H1 (cell line): ENCODE measurements around the gene NOC3L. TPM values are rescaled to one million over a fixed set of nuclear protein-coding genes. Genes with fewer than 3 reads are reported as not detected.

ENCODE experiments used
- CTCF ChIA-PET: fragments of 300-600 bp; sonication (Branson Sonifier 250); formaldehyde crosslinking; loops from one replicate; lab custom pipeline; 2021; ENCODE audit not compliant: partially characterized antibody; lab: Charles Lee
- POLR2A ChIA-PET: fragments of 300-600 bp; sonication (Branson Sonifier 250); formaldehyde crosslinking; loops from one replicate; lab custom pipeline; 2021; ENCODE audit warnings: inconsistent platforms; ENCODE audit not compliant: partially characterized antibody; lab: Charles Lee
- DNase-seq, 2 experiments: peaks; one replicate each; pipeline versions ENCODE4 v3.0.0 to v3.0.0-alpha.2; 2010 to 2022; ENCODE audit warnings: low spot score in 2 of 2, low read depth in 1 of 2, mixed read lengths in 1 of 2
- FAIRE-seq: peaks from 2 replicates; lab custom pipeline; 2011; peaks lifted over from hg19 to GRCh38; lab: Jason Lieb, UNC
- H2AFZ ChIP-seq: 2 replicates; pipeline ENCODE4 v1.8.1; 2012; ENCODE audit warnings: low read length, inconsistent platforms
- H2AK5ac ChIP-seq: 2 replicates; pipeline ENCODE4 v1.6.1; 2013; ENCODE audit warnings: low read depth, low read length
- H2BK120ac ChIP-seq: replicated peaks from 2 replicates; pipeline ENCODE3; 2013; ENCODE audit warnings: low read depth, low read length, inconsistent platforms
- H2BK12ac ChIP-seq: 2 replicates; pipeline ENCODE4 v1.6.1; 2013; ENCODE audit warnings: low read depth, low read length
- H2BK15ac ChIP-seq: 2 replicates; pipeline ENCODE4 v1.6.1; 2013; ENCODE audit warnings: low read length
- H2BK20ac ChIP-seq: 2 replicates; pipeline ENCODE4 v1.6.1; 2013; ENCODE audit warnings: low read length
- H2BK5ac ChIP-seq: 2 replicates; pipeline ENCODE4 v1.6.1; 2013; ENCODE audit warnings: low read depth, low read length
- H3K14ac ChIP-seq: 2 replicates; pipeline ENCODE4 v1.6.1; 2013; ENCODE audit warnings: inconsistent platforms; ENCODE audit not compliant: insufficient read length
- H3K18ac ChIP-seq: 2 replicates; pipeline ENCODE4 v1.6.1; 2013; ENCODE audit warnings: low read length; ENCODE audit errors: extremely low read depth
- H3K23ac ChIP-seq: 2 replicates; pipeline ENCODE4 v1.6.1; 2013; ENCODE audit warnings: inconsistent platforms; ENCODE audit not compliant: insufficient read length
- H3K23me2 ChIP-seq: 2 replicates; pipeline ENCODE4 v1.6.1; 2013; ENCODE audit warnings: low read depth, low read length
- H3K27ac ChIP-seq: 2 replicates; pipeline ENCODE4 v1.6.1; 2011; ENCODE audit warnings: low read depth, low read length, inconsistent platforms
- H3K27me3 ChIP-seq, 4 experiments: replicated peaks in 1 of 4; 1 replicate in 1 of 4; 2 replicates in 3 of 4; pipeline versions ENCODE4 v1.6.1 to v1.8.1; 2011 to 2013; ENCODE audit warnings: low read length in 3 of 4, mild to moderate bottlenecking in 3 of 4, inconsistent platforms in 2 of 4, mixed read lengths in 2 of 4, moderate library complexity in 1 of 4; ENCODE audit not compliant: control insufficient read depth in 3 of 4, insufficient read depth in 3 of 4; ENCODE audit errors: extremely low read depth in 1 of 4
- H3K36me3 ChIP-seq, 4 experiments: 2 replicates each; pipeline versions ENCODE4 v1.6.1 to v1.8.1; 2011 to 2013; ENCODE audit warnings: mild to moderate bottlenecking in 4 of 4, low read length in 3 of 4, moderate library complexity in 2 of 4, control low read depth in 1 of 4, inconsistent platforms in 1 of 4; ENCODE audit not compliant: insufficient read depth in 4 of 4, control insufficient read depth in 2 of 4
- H3K4ac ChIP-seq: replicated peaks from 2 replicates; pipeline ENCODE3; 2013; ENCODE audit warnings: low read length, low read depth, mixed read lengths, inconsistent platforms; ENCODE audit not compliant: insufficient read length
- H3K4me1 ChIP-seq, 4 experiments: replicated peaks in 1 of 4; 1 replicate in 1 of 4; 2 replicates in 3 of 4; pipeline versions ENCODE4 v1.6.1 to v1.8.1; 2011 to 2013; ENCODE audit warnings: low read length in 3 of 4, inconsistent platforms in 2 of 4, mixed read lengths in 1 of 4; ENCODE audit not compliant: insufficient read depth in 4 of 4, control insufficient read depth in 3 of 4
- H3K4me2 ChIP-seq, 2 experiments: 2 replicates each; pipeline versions ENCODE4 v1.6.1 to v1.8.1; 2011 to 2013; ENCODE audit warnings: low read depth in 2 of 2, low read length in 2 of 2, control low read depth in 1 of 2, inconsistent platforms in 1 of 2, mild to moderate bottlenecking in 1 of 2; ENCODE audit not compliant: insufficient read depth in 1 of 2
- H3K4me3 ChIP-seq, 4 experiments: fragments of 200-600, 300-600 bp in 1 of 4; sonication (generic), shearing (Covaris generic), sonication (Bioruptor Twin) in 1 of 4; 2 replicates each; pipeline versions ENCODE4 v1.5.1 to v1.8.1; 2011 to 2016; ENCODE audit warnings: low read length in 4 of 4, low read depth in 3 of 4, control low read depth in 2 of 4, inconsistent platforms in 2 of 4, mild to moderate bottlenecking in 2 of 4, mixed read lengths in 1 of 4, moderate library complexity in 1 of 4; ENCODE audit not compliant: insufficient read depth in 2 of 4; ENCODE audit errors: extremely low read depth in 1 of 4
- H3K56ac ChIP-seq: replicated peaks from 2 replicates; pipeline ENCODE3; 2013; ENCODE audit warnings: low read depth, mild to moderate bottlenecking, mixed read lengths, low read length, inconsistent platforms; ENCODE audit not compliant: insufficient read length
- H3K79me1 ChIP-seq: 2 replicates; pipeline ENCODE4 v1.6.1; 2013; ENCODE audit warnings: low read depth, low read length, control low read depth
- H3K79me2 ChIP-seq, 2 experiments: 2 replicates each; pipeline versions ENCODE4 v1.6.1 to v1.8.1; 2012 to 2013; ENCODE audit warnings: low read length in 2 of 2, mild to moderate bottlenecking in 2 of 2, inconsistent platforms in 1 of 2; ENCODE audit not compliant: insufficient read depth in 2 of 2, control insufficient read depth in 1 of 2
- H3K9ac ChIP-seq, 4 experiments: replicated peaks in 1 of 4; 1 replicate in 1 of 4; 2 replicates in 3 of 4; pipeline versions ENCODE4 v1.6.1 to v1.8.1; 2011 to 2013; ENCODE audit warnings: low read depth in 3 of 4, low read length in 3 of 4, control low read depth in 2 of 4, mild to moderate bottlenecking in 2 of 4, moderate library complexity in 2 of 4, inconsistent platforms in 1 of 4; ENCODE audit errors: extremely low read depth in 1 of 4
- H3K9me3 ChIP-seq, 2 experiments: 2 replicates each; pipeline versions ENCODE4 v1.6.1 to v1.8.1; 2012 to 2013; ENCODE audit warnings: mild to moderate bottlenecking in 2 of 2, moderate library complexity in 2 of 2, control low read depth in 1 of 2, inconsistent platforms in 1 of 2, low read depth in 1 of 2, low read length in 1 of 2, mixed read lengths in 1 of 2; ENCODE audit not compliant: insufficient read depth in 2 of 2
- H4K20me1 ChIP-seq, 2 experiments: replicated peaks in 1 of 2; 2 replicates each; pipeline versions ENCODE3 to v1.8.1; 2011 to 2013; ENCODE audit warnings: inconsistent platforms in 2 of 2, low read length in 2 of 2, mild to moderate bottlenecking in 1 of 2; ENCODE audit not compliant: insufficient read depth in 2 of 2, control insufficient read depth in 1 of 2
- H4K5ac ChIP-seq: 2 replicates; pipeline ENCODE4 v1.6.1; 2013; ENCODE audit warnings: low read length, low read depth, mixed read lengths, inconsistent platforms; ENCODE audit not compliant: insufficient read length
- H4K8ac ChIP-seq: 2 replicates; pipeline ENCODE4 v1.8.0; 2013; ENCODE audit warnings: mild to moderate bottlenecking, moderate library complexity, low read length, inconsistent platforms; ENCODE audit not compliant: insufficient read depth; ENCODE audit errors: extremely low read depth
- H4K91ac ChIP-seq: replicated peaks from 2 replicates; pipeline ENCODE3; 2013; ENCODE audit warnings: low read length, mixed read lengths, inconsistent platforms; ENCODE audit not compliant: insufficient read length
- CBX5 ChIP-seq: fragments of 300-800, 300-1000 bp; sonication (generic); IDR thresholded peaks from 2 replicates; pipeline ENCODE4 v1.7.1; 2016; ENCODE audit warnings: antibody characterized with exemption, low read length, low read depth
- EGR1 ChIP-seq: IDR thresholded peaks from 2 replicates; pipeline ENCODE4 v1.6.1; 2011; ENCODE audit warnings: low read depth, low read length, borderline replicate concordance
- EZH2 ChIP-seq: fragments of 200-600 bp; sonication (generic); IDR thresholded peaks from 2 replicates; pipeline ENCODE4 v1.7.1; 2012; ENCODE audit warnings: low read depth, mild to moderate bottlenecking, moderate library complexity, low read length, inconsistent platforms; ENCODE audit not compliant: severe bottlenecking
- HDAC6 ChIP-seq: IDR thresholded peaks from one replicate; pipeline ENCODE4 v1.7.1; 2012; ENCODE audit warnings: low read depth, mild to moderate bottlenecking, inconsistent platforms, low read length, moderate library complexity
- RAD21 ChIP-seq, 2 experiments: IDR thresholded peaks in 1 of 2; conservative IDR thresholded peaks in 1 of 2; 2 replicates each; pipeline ENCODE4 v1.6.1; 2011; ENCODE audit warnings: low read depth in 2 of 2, low read length in 2 of 2, improper control_type of control experiment in 1 of 2, inconsistent platforms in 1 of 2, mild to moderate bottlenecking in 1 of 2, moderate library complexity in 1 of 2
- SAP30 ChIP-seq: fragments of 300-600 bp; sonication (generic); IDR thresholded peaks from 2 replicates; pipeline ENCODE4 v1.7.1; 2012; ENCODE audit warnings: low read length, moderate library complexity, mild to moderate bottlenecking, inconsistent platforms; ENCODE audit not compliant: insufficient read depth, insufficient replicate concordance
- SIN3A ChIP-seq, 2 experiments: IDR thresholded peaks in 1 of 2; conservative IDR thresholded peaks in 1 of 2; 2 replicates each; pipeline ENCODE4 v1.6.1; 2011 to 2012; ENCODE audit warnings: low read length in 2 of 2, improper control_type of control experiment in 1 of 2, low read depth in 1 of 2, mild to moderate bottlenecking in 1 of 2
- SP1 ChIP-seq: IDR thresholded peaks from 2 replicates; pipeline ENCODE4 v1.6.1; 2011; ENCODE audit warnings: low read depth, low read length
- SP4 ChIP-seq: IDR thresholded peaks from 2 replicates; pipeline ENCODE4 v1.6.1; 2012; ENCODE audit warnings: low read length, inconsistent platforms
- SRF ChIP-seq: IDR thresholded peaks from 2 replicates; pipeline ENCODE4 v1.6.1; 2011; ENCODE audit warnings: mild to moderate bottlenecking, low read depth, low read length, moderate library complexity
- WGBS, 2 experiments: shearing (Covaris generic) in 1 of 2; methylation state at CpG; one replicate each; pipeline versions ENCODE4 v1.1.6 to v1.1.7; 2013 to 2015; ENCODE audit warnings: low lambda C conversion rate in 2 of 2, mixed read lengths in 2 of 2, inconsistent platforms in 1 of 2, low coverage in 1 of 2, missing lambda C conversion rate in 1 of 2; ENCODE audit not compliant: insufficient replicate concordance in 2 of 2, insufficient coverage in 1 of 2, insufficient read length in 1 of 2; ENCODE audit errors: extremely low coverage in 1 of 2, missing lambda C conversion rate in 1 of 2; 5-methylcytosine and 5-hydroxymethylcytosine counted together
- polyA plus RNA-seq, 7 experiments: library from polyadenylated mRNA; depleted of rRNA in 3 of 7; stranded (reverse) in 5 of 7; unstranded in 2 of 7; fragments of >200 nt in 5 of 7; fragments of 200-250 nt in 2 of 7; gene quantifications; 1 replicate in 5 of 7; 2 replicates in 1 of 7; 4 replicates in 1 of 7; pipeline versions ENCODE4 v1.2.1 to v1.2.3, GENCODE V29; 2011 to 2013; ENCODE audit warnings: missing spikeins in 2 of 7, mixed read lengths in 2 of 7
- total RNA-seq: library from RNA; stranded (reverse); fragmentation: NEBNext Ultra II Directional; extraction: Animal tissue kit (Norgen Biotek cat#: 25700); gene quantifications from 2 replicates; pipeline ENCODE4 v1.2.1, GENCODE V29; 2021
- TF ChIP-seq, protein P1 (sequence below): IDR thresholded peaks from 2 replicates; pipeline ENCODE4 v1.6.1; 2012; ENCODE audit warnings: low read length, inconsistent platforms

The NOC3L gene
- total and polyA plus RNA-seq, 2 of the 8 experiments (the other 6 are each of a cell fraction or from before 2014, with no cell fraction given) = 7.1 to 39.1 TPM

DNA sequence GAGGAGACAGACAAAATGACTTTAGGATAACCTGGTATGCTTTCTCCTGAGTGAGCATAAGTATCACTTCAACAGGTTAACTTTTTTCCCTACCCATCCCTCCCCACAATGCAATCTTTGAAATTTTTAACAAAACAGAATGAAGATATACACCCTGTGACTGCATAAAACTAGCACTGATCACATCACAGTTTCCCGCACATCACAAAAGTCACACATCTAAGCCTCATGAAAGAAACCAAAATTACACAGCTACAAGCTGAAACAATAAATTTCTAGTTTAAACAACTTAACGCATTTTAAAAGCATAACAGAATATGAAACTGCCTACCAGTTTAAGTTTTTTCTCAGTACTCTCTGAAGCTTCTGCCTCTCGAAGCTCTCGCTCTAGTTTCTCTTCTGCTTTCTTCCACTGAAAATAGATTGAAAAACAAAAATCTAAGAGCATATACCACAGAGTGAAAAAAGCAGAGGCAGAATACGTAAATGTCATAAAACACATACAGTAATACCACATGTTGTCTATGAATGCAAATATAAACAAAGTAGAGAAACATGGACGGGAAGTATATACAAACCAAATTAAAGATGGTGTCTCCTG, 18.1 kb downstream of the NOC3L start:
- no peak for FAIRE-seq
- Histone ChIP-seq H2BK12ac (no peak overlapping the region), H3K27me3 (peaks cover 0 to 1% (median 0%) of the 10 kb centered on the region in 4 experiments; a peak in 1 of 7 replicates), H4K20me1 (peaks cover 0 to 1% of the 10 kb centered on the region in 2 experiments), H3K23ac (no peak overlapping the region), H3K27ac (no peak overlapping the region), H3K9me3 (no peaks in the 10 kb centered on the region), H3K56ac (no peak overlapping the region), H3K79me2 (no peaks in the 10 kb centered on the region), H2BK15ac (no peak overlapping the region), H2AK5ac (no peak overlapping the region), H3K4me2 (no peak overlapping the region), H3K4me3 (no peak overlapping the region), H3K79me1 (no peaks in the 10 kb centered on the region), H3K4ac (no peak overlapping the region), H3K23me2 (no peaks in the 10 kb centered on the region), H4K91ac (no peak overlapping the region), H2BK120ac (no peak overlapping the region), H4K8ac (no peak overlapping the region), H3K36me3 (peaks cover 15 to 86% (median 42%) of the 10 kb centered on the region in 4 experiments), H3K18ac (no peak overlapping the region), H2AFZ (no peak overlapping the region), H3K14ac (no peak overlapping the region), H2BK20ac (no peak overlapping the region), H3K9ac (no peak overlapping the region), H3K4me1 (no peaks in the 10 kb centered on the region), H2BK5ac (no peak overlapping the region), H4K5ac (no peak overlapping the region)
- POLR2A ChIA-PET = interaction anchor here (1.8 to 2.1 kb wide), 2 partner anchors 12 to 17 kb away, joined by 4 read pairs; no protein-coding TSS in a partner anchor
- no peak for DNase-seq
- CTCF ChIA-PET = interaction anchor here (1.8 kb wide), 1 partner anchor 23 kb away, joined by 4 read pairs; no protein-coding TSS in a partner anchor
- 94% methylated on average over 6 of the region's 6 CpGs; no CpG with 5 or more reads in 1 of the 2 experiments for WGBS, 2 experiments
- TF ChIP-seq SP4 (no peak), RAD21 (IDR thresholded peaks at IDR 0.05 in 1 of 2, conservative IDR thresholded peaks at IDR 0.05 in 1 of 2; ENCODE audit: low read depth in 2 of 2, low read length in 2 of 2) (no peak), HDAC6 (no peak), EZH2 (no peak), EGR1 (no peak), SRF (no peak), SIN3A (conservative IDR thresholded peaks at IDR 0.05 in 1 of 2, IDR thresholded peaks at IDR 0.05 in 1 of 2; ENCODE audit: low read depth in 1 of 2, low read length in 2 of 2) (no peak), SAP30 (no peak), CBX5 (no peak), SP1 (no peak)
- TF ChIP-seq, protein P1, sequence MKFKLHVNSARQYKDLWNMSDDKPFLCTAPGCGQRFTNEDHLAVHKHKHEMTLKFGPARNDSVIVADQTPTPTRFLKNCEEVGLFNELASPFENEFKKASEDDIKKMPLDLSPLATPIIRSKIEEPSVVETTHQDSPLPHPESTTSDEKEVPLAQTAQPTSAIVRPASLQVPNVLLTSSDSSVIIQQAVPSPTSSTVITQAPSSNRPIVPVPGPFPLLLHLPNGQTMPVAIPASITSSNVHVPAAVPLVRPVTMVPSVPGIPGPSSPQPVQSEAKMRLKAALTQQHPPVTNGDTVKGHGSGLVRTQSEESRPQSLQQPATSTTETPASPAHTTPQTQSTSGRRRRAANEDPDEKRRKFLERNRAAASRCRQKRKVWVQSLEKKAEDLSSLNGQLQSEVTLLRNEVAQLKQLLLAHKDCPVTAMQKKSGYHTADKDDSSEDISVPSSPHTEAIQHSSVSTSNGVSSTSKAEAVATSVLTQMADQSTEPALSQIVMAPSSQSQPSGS = no peak
